Skeletal muscle satellite cell (primary cell): Measurements from ENCODE around the gene PMF1.

Source experiments
- H3K27me3 ChIP-seq: 2 replicates; pipeline ENCODE4 v1.7.0; 2013; ENCODE audit warnings: low read length; ENCODE audit not compliant: control insufficient read depth, insufficient read depth
- H3K36me3 ChIP-seq: 2 replicates; pipeline ENCODE4 v1.7.0; 2013; ENCODE audit warnings: mild to moderate bottlenecking, control low read depth, low read length; ENCODE audit not compliant: insufficient read depth
- H3K4me1 ChIP-seq: 2 replicates; pipeline ENCODE4 v1.7.0; 2013; ENCODE audit warnings: low read length; ENCODE audit not compliant: control insufficient read depth, insufficient read depth
- H3K4me2 ChIP-seq: 2 replicates; pipeline ENCODE4 v1.7.0; 2013; ENCODE audit warnings: mild to moderate bottlenecking, low read length
- H3K4me3 ChIP-seq: 2 replicates; pipeline ENCODE4 v1.7.0; 2013; ENCODE audit warnings: low read length
- H3K9ac ChIP-seq: 2 replicates; pipeline ENCODE4 v1.7.0; 2013; ENCODE audit warnings: mild to moderate bottlenecking, low read depth, low read length, moderate library complexity
- H3K9me3 ChIP-seq: replicated peaks from 2 replicates; pipeline ENCODE4 v1.7.0; 2013; ENCODE audit warnings: mild to moderate bottlenecking, control low read depth, low read length

Gene PMF1

GRCh38 chr1:156257711-156258110 is 44.9 kb downstream of the PMF1 start:
- Histone ChIP-seq H3K9ac (no peak overlapping the region), H3K36me3 (peaks cover 72% of the 10 kb centered on the region), H3K4me3 (no peak overlapping the region), H3K9me3 (no peaks in the 10 kb centered on the region), H3K4me1 (peaks cover 4% of the 10 kb centered on the region), H3K27me3 (no peaks in the 10 kb centered on the region), H3K4me2 (no peak overlapping the region)

GRCh38 chr1:156258859-156259258 is 46.1 kb downstream of the PMF1 start:
- Histone ChIP-seq H3K4me1 (peaks cover 15% of the 10 kb centered on the region), H3K4me3 (no peak overlapping the region), H3K36me3 (peaks cover 69% of the 10 kb centered on the region), H3K4me2 (no peak overlapping the region), H3K27me3 (no peaks in the 10 kb centered on the region), H3K9me3 (no peaks in the 10 kb centered on the region), H3K9ac (no peak overlapping the region)

GRCh38 chr1:156259805-156260204 is 47.0 kb downstream of the PMF1 start:
- Histone ChIP-seq H3K9me3 (no peaks in the 10 kb centered on the region), H3K4me2 (no peak overlapping the region), H3K27me3 (no peaks in the 10 kb centered on the region), H3K4me1 (peaks cover 15% of the 10 kb centered on the region), H3K9ac (no peak overlapping the region), H3K4me3 (no peak overlapping the region), H3K36me3 (peaks cover 69% of the 10 kb centered on the region)

- peaks cover 75% of the 10 kb centered on the region for H3K36me3 ChIP-seq
Measured at GRCh38 chr1:156260896-156261295, 48.1 kb downstream of the PMF1 start.

GRCh38 chr1:156262461-156263287 is 49.9 kb downstream of the PMF1 start:
- H3K27me3 ChIP-seq: no peaks in the 10 kb centered on the region
- H3K4me2 ChIP-seq: peak overlapping the region; percentile 61
- H3K9me3 ChIP-seq: no peaks in the 10 kb centered on the region
- H3K9ac ChIP-seq: no peak overlapping the region
- peaks cover 15% of the 10 kb centered on the region for H3K4me1 ChIP-seq
- H3K4me3 ChIP-seq: no peak overlapping the region
- peaks cover 77% of the 10 kb centered on the region for H3K36me3 ChIP-seq

More at GRCh38 chr1:156260896-156261295, 48.1 kb downstream of the PMF1 start:
- no peaks in the 10 kb centered on the region for H3K9me3 ChIP-seq
- H3K4me1 ChIP-seq: peaks cover 15% of the 10 kb centered on the region
- H3K4me3 ChIP-seq: no peak overlapping the region
- H3K4me2 ChIP-seq: no peak overlapping the region
- no peaks in the 10 kb centered on the region for H3K27me3 ChIP-seq
- no peak overlapping the region for H3K9ac ChIP-seq

- H3K4me2 ChIP-seq: peak overlapping the region; percentile 23
- no peak overlapping the region for H3K9ac ChIP-seq
- H3K9me3 ChIP-seq: no peaks in the 10 kb centered on the region
- H3K4me3 ChIP-seq: no peak overlapping the region
- no peaks in the 10 kb centered on the region for H3K27me3 ChIP-seq
- peaks cover 15% of the 10 kb centered on the region for H3K4me1 ChIP-seq
- H3K36me3 ChIP-seq: peaks cover 77% of the 10 kb centered on the region
Measured at GRCh38 chr1:156263288-156263655, 50.5 kb downstream of the PMF1 start.

- H3K27me3 ChIP-seq: no peaks in the 10 kb centered on the region
- no peaks in the 10 kb centered on the region for H3K9me3 ChIP-seq
- H3K36me3 ChIP-seq: peaks cover 60% of the 10 kb centered on the region
- peaks cover 15% of the 10 kb centered on the region for H3K4me1 ChIP-seq
- H3K4me2 ChIP-seq: no peak overlapping the region
- no peak overlapping the region for H3K9ac ChIP-seq
- H3K4me3 ChIP-seq: no peak overlapping the region
Measured at GRCh38 chr1:156266051-156266450, 53.2 kb downstream of the PMF1 start.

- Histone ChIP-seq H3K4me1 (peaks cover 5% of the 10 kb centered on the region), H3K4me3 (no peak overlapping the region), H3K27me3 (no peaks in the 10 kb centered on the region), H3K9me3 (no peaks in the 10 kb centered on the region), H3K36me3 (peaks cover 68% of the 10 kb centered on the region), H3K9ac (no peak overlapping the region), H3K4me2 (no peak overlapping the region)
Measured at GRCh38 chr1:156268336-156268735, 55.5 kb downstream of the PMF1 start.

- Histone ChIP-seq H3K4me1 (no peaks in the 10 kb centered on the region), H3K36me3 (peaks cover 74% of the 10 kb centered on the region), H3K9me3 (no peaks in the 10 kb centered on the region), H3K9ac (no peak overlapping the region), H3K4me3 (no peak overlapping the region), H3K27me3 (no peaks in the 10 kb centered on the region), H3K4me2 (no peak overlapping the region)
Measured at GRCh38 chr1:156270314-156270713, 57.5 kb downstream of the PMF1 start.

- peaks cover 71% of the 10 kb centered on the region for H3K36me3 ChIP-seq
- no peak overlapping the region for H3K9ac ChIP-seq
- no peak overlapping the region for H3K4me3 ChIP-seq
- H3K4me2 ChIP-seq: no peak overlapping the region
- H3K9me3 ChIP-seq: no peaks in the 10 kb centered on the region
- H3K4me1 ChIP-seq: peaks cover 9% of the 10 kb centered on the region
- no peaks in the 10 kb centered on the region for H3K27me3 ChIP-seq
Measured at GRCh38 chr1:156276532-156276931, 63.7 kb downstream of the PMF1 start.

- Histone ChIP-seq H3K4me2 (no peak overlapping the region), H3K4me1 (peaks cover 13% of the 10 kb centered on the region), H3K9me3 (no peaks in the 10 kb centered on the region), H3K36me3 (peaks cover 66% of the 10 kb centered on the region), H3K4me3 (no peak overlapping the region), H3K27me3 (no peaks in the 10 kb centered on the region), H3K9ac (no peak overlapping the region)
Measured at GRCh38 chr1:156276966-156277381, 64.2 kb downstream of the PMF1 start.

GRCh38 chr1:156279837-156280236 is 67.0 kb downstream of the PMF1 start:
- H3K27me3 ChIP-seq: no peaks in the 10 kb centered on the region
- H3K9me3 ChIP-seq: no peaks in the 10 kb centered on the region
- H3K4me2 ChIP-seq: no peak overlapping the region
- H3K9ac ChIP-seq: no peak overlapping the region
- no peak overlapping the region for H3K4me3 ChIP-seq
- peaks cover 28% of the 10 kb centered on the region for H3K4me1 ChIP-seq
- H3K36me3 ChIP-seq: peaks cover 40% of the 10 kb centered on the region
